ENCODE measurements around the gene LITAF. TPM values are rescaled to one million over a fixed set of nuclear protein-coding genes. Genes with fewer than 3 reads are reported as not detected.

Gene LITAF
- polyA plus RNA-seq, 1 donor (not counting 4 experiments of a cell fraction or from before 2014, with no cell fraction given) = 85.4 TPM

DNA sequence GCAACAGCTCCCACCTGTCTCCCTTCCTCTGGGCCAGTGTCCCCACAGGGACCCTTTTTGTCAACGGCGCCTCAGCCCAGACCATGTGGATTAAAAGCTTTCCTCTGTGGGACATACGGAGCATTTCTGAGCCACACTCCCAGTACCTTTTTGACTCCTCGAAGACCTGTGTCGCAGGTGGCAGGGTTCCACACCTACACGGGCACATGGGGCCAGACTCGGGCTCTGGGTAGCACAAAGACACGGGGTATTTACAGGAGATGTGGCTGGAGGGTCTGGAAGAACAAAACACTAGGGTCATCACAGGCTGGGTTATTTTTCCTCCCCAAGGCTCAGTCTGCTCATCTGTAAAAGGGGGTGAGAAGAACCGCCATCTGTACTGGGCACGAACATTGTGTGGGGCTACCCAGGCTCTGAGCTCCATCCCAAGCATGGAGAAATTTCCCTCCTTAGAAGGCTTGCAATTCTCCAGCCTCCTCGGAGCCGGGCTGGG is 49.0 kb upstream of the LITAF start:
- peaks cover 17% of the 10 kb centered on the region for H3K4me1 ChIP-seq (ENCODE audit: control insufficient read depth, extremely low read depth, insufficient read depth, low read length)
- no peak for DNase-seq (ENCODE audit: low read depth, low spot score)
- peak overlapping the region; percentile 83 for H3K4me2 ChIP-seq (ENCODE audit: control insufficient read depth, extremely low read depth, insufficient read depth, low read depth, low read length)
- FAIRE-seq = no peak
- peak overlapping the region; percentile 64 for H3K27ac ChIP-seq (ENCODE audit: control insufficient read depth, insufficient read depth, low read length)
- no peak for TF ChIP-seq EZH2 (IDR thresholded peaks at IDR 0.05; ENCODE audit: low read length)
- TF ChIP-seq, protein P1, sequence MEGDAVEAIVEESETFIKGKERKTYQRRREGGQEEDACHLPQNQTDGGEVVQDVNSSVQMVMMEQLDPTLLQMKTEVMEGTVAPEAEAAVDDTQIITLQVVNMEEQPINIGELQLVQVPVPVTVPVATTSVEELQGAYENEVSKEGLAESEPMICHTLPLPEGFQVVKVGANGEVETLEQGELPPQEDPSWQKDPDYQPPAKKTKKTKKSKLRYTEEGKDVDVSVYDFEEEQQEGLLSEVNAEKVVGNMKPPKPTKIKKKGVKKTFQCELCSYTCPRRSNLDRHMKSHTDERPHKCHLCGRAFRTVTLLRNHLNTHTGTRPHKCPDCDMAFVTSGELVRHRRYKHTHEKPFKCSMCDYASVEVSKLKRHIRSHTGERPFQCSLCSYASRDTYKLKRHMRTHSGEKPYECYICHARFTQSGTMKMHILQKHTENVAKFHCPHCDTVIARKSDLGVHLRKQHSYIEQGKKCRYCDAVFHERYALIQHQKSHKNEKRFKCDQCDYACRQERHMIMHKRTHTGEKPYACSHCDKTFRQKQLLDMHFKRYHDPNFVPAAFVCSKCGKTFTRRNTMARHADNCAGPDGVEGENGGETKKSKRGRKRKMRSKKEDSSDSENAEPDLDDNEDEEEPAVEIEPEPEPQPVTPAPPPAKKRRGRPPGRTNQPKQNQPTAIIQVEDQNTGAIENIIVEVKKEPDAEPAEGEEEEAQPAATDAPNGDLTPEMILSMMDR (optimal IDR thresholded peaks at IDR 0.05 in 1 of 3, IDR thresholded peaks at IDR 0.05 in 1 of 3, conservative IDR thresholded peaks at IDR 0.05 in 1 of 3; ENCODE audit: extremely low read depth in 1 of 3, insufficient read depth in 2 of 3, low read length in 3 of 3) = no peak
- H2AFZ ChIP-seq (ENCODE audit: control insufficient read depth, low read length) = peak overlapping the region; percentile 83
- peak overlapping the region; percentile 59 for H3K9ac ChIP-seq (ENCODE audit: control insufficient read depth, extremely low read depth, insufficient read depth, low read length)
- no peaks in the 10 kb centered on the region for H3K9me3 ChIP-seq (ENCODE audit: control insufficient read depth, low read depth, low read length)
- no peaks in the 10 kb centered on the region for H3K9me1 ChIP-seq (ENCODE audit: control insufficient read depth, extremely low read depth, insufficient read depth, low read length)
- no peaks in the 10 kb centered on the region for H3K36me3 ChIP-seq (ENCODE audit: control insufficient read depth in 2 of 2, extremely low read depth in 1 of 2, insufficient read depth in 2 of 2, low read length in 2 of 2)
- H3K79me2 ChIP-seq (ENCODE audit: control insufficient read depth, insufficient read depth, low read length) = no peaks in the 10 kb centered on the region
- dilution Hi-C loops (cut with MboI; ENCODE audit: extremely low pct_ligation_motif_present, low sequenced_read_pairs) = no loop called here
- H4K20me1 ChIP-seq (ENCODE audit: control insufficient read depth, extremely low read depth, insufficient read depth, low read length) = no peaks in the 10 kb centered on the region
- peak overlapping the region in 2 of 3 experiments; percentile 38 to 65 for H3K4me3 ChIP-seq (ENCODE audit: control insufficient read depth in 2 of 3, extremely low read depth in 1 of 3, insufficient read depth in 2 of 3, low read depth in 1 of 3, low read length in 3 of 3)
- no peaks in the 10 kb centered on the region for H3K27me3 ChIP-seq (ENCODE audit: control insufficient read depth, extremely low read depth, insufficient read depth, low read length)

DNA sequence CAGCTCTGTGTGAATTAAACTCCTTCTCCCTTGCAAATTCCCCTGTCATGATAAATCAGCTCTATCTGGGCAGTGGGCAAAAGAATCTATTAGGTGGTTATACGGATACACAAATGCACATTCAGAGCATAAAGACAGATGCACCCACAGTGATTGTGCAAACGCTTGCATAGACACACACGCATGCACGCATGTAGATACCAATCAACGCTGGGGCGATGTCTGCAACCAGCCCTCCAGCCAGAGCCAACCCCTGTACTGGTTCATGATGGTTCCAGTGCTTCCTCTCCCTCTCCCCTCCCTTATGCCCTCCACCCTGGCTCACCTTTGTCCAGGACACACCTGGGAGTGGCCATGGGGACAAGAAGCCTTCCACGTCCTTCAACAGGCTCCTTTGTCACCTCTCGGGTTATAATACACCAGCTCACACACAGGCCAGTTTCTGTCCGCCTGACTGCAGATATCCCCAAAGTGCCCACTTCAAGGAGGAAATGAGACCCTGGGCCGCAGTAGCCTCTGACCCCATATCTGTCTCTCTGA is 48.5 kb upstream of the LITAF start:
- no peak overlapping the region for H3K9ac ChIP-seq (ENCODE audit: control insufficient read depth, extremely low read depth, insufficient read depth, low read length)
- no peaks in the 10 kb centered on the region for H3K9me3 ChIP-seq (ENCODE audit: control insufficient read depth, low read depth, low read length)
- H2AFZ ChIP-seq (ENCODE audit: control insufficient read depth, low read length) = no peak overlapping the region
- H3K27ac ChIP-seq (ENCODE audit: control insufficient read depth, insufficient read depth, low read length) = no peak overlapping the region
- H3K27me3 ChIP-seq (ENCODE audit: control insufficient read depth, extremely low read depth, insufficient read depth, low read length) = no peaks in the 10 kb centered on the region
- FAIRE-seq = no peak
- H3K4me2 ChIP-seq (ENCODE audit: control insufficient read depth, extremely low read depth, insufficient read depth, low read depth, low read length) = no peak overlapping the region
- no peaks in the 10 kb centered on the region for H3K9me1 ChIP-seq (ENCODE audit: control insufficient read depth, extremely low read depth, insufficient read depth, low read length)
- TF ChIP-seq, protein P1 (optimal IDR thresholded peaks at IDR 0.05 in 1 of 3, IDR thresholded peaks at IDR 0.05 in 1 of 3, conservative IDR thresholded peaks at IDR 0.05 in 1 of 3; ENCODE audit: extremely low read depth in 1 of 3, insufficient read depth in 2 of 3, low read length in 3 of 3) = no peak
- no peak for TF ChIP-seq EZH2 (IDR thresholded peaks at IDR 0.05; ENCODE audit: low read length)
- no peaks in the 10 kb centered on the region for H3K79me2 ChIP-seq (ENCODE audit: control insufficient read depth, insufficient read depth, low read length)
- dilution Hi-C loops (cut with MboI; ENCODE audit: extremely low pct_ligation_motif_present, low sequenced_read_pairs) = no loop called here
- H3K36me3 ChIP-seq (ENCODE audit: control insufficient read depth in 2 of 2, extremely low read depth in 1 of 2, insufficient read depth in 2 of 2, low read length in 2 of 2) = no peaks in the 10 kb centered on the region
- no peak overlapping the region for H3K4me3 ChIP-seq (ENCODE audit: control insufficient read depth in 2 of 3, extremely low read depth in 1 of 3, insufficient read depth in 2 of 3, low read depth in 1 of 3, low read length in 3 of 3)
- no peaks in the 10 kb centered on the region for H4K20me1 ChIP-seq (ENCODE audit: control insufficient read depth, extremely low read depth, insufficient read depth, low read length)
- no peak for DNase-seq (ENCODE audit: low read depth, low spot score)
- peaks cover 14% of the 10 kb centered on the region for H3K4me1 ChIP-seq (ENCODE audit: control insufficient read depth, extremely low read depth, insufficient read depth, low read length)

All from keratinocyte (primary cell).